C4-2B (cell line): Measurements from ENCODE around the gene EID2B.

Experiments
- CTCF ChIP-seq: fragments of 450-650 bp; conservative IDR thresholded peaks from 2 replicates; pipeline ENCODE4 v1.5.1; 2017; ENCODE audit warnings: mild to moderate bottlenecking
- ZFX ChIP-seq: fragments of 450-650 bp; IDR thresholded peaks from 2 replicates; pipeline ENCODE4 v1.6.1; 2017

- TF ChIP-seq CTCF, result no peak
- TF ChIP-seq ZFX, result no peak
Measured at GRCh38 chr19:39543477-39543857, 10.8 kb upstream of the EID2B start.
